GM21528 (cell line): ENCODE results near the gene NTSR2.

Experiments used
- ATAC-seq: cut with Tn5 transposase; IDR thresholded peaks from one replicate; pipeline ENCODE4 v1.9.1; 2021; ENCODE audit warnings: mild to moderate bottlenecking, moderate library complexity; ENCODE audit not compliant: unreplicated experiment, low FRiP score

The NTSR2 gene

GRCh38 chr2:11659115-11659475, 10.9 kb downstream of the NTSR2 start:
- no peak for ATAC-seq

- no peak for ATAC-seq
Observed at GRCh38 chr2:11658208-11659114, 11.5 kb downstream of the NTSR2 start.

- no peak for ATAC-seq
Observed at GRCh38 chr2:11657646-11658045, 12.3 kb downstream of the NTSR2 start.

- ATAC-seq, result no peak
Observed at GRCh38 chr2:11657195-11657594, 12.8 kb downstream of the NTSR2 start.

GRCh38 chr2:11656671-11657101, 13.3 kb downstream of the NTSR2 start:
- ATAC-seq, result no peak

- ATAC-seq, result no peak
Observed at GRCh38 chr2:11656252-11656651, 13.7 kb downstream of the NTSR2 start.

GRCh38 chr2:11655495-11655894, 14.5 kb downstream of the NTSR2 start:
- no peak for ATAC-seq

- ATAC-seq, result no peak
Observed at GRCh38 chr2:11652553-11652952, 17.4 kb downstream of the NTSR2 start.

GRCh38 chr2:11651856-11652548, 18.0 kb downstream of the NTSR2 start:
- no peak for ATAC-seq

GRCh38 chr2:11649093-11649492, 20.9 kb downstream of the NTSR2 start:
- ATAC-seq, result no peak

GRCh38 chr2:11647834-11648600, 22.0 kb downstream of the NTSR2 start:
- no peak for ATAC-seq

- no peak for ATAC-seq
Observed at GRCh38 chr2:11646530-11646929, 23.5 kb downstream of the NTSR2 start.

- no peak for ATAC-seq
Observed at GRCh38 chr2:11644293-11644692, 25.7 kb downstream of the NTSR2 start.

- no peak for ATAC-seq
Observed at GRCh38 chr2:11642972-11643371, 27.0 kb downstream of the NTSR2 start.

GRCh38 chr2:11640132-11640531, 29.9 kb downstream of the NTSR2 start:
- no peak for ATAC-seq

GRCh38 chr2:11639503-11639902, 30.5 kb downstream of the NTSR2 start:
- ATAC-seq, result no peak

GRCh38 chr2:11637546-11637945, 32.4 kb downstream of the NTSR2 start:
- ATAC-seq, result no peak

- no peak for ATAC-seq
Observed at GRCh38 chr2:11636593-11637295, 33.3 kb downstream of the NTSR2 start.

GRCh38 chr2:11635141-11635540, 34.9 kb downstream of the NTSR2 start:
- no peak for ATAC-seq

- no peak for ATAC-seq
Observed at GRCh38 chr2:11634584-11634983, 35.4 kb downstream of the NTSR2 start.
